ENCODE measurements around the gene MRO.

Gene MRO

DNA sequence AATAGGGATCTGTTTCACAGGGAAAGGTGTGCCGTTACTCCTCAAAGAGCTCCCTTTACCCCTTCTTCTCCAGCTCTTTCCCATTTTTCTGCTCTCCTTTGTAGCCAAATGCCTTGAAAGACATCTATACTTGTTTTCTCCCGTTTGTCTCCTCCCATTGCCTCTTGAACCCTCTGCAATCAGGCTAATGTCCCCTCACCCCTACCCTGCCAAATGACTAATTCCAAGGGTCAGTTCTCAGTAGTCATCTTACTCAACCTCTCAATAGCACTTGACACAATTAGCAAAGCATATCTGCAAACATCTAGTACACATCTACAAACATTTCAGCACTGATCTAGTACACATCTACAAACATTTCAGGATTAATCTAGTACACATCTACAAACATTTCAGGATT lies 12.6 kb downstream of the MRO start:
- no peaks in the 10 kb centered on the region for H3K4me1 Mint-ChIP-seq
- TF ChIP-seq, protein P1, sequence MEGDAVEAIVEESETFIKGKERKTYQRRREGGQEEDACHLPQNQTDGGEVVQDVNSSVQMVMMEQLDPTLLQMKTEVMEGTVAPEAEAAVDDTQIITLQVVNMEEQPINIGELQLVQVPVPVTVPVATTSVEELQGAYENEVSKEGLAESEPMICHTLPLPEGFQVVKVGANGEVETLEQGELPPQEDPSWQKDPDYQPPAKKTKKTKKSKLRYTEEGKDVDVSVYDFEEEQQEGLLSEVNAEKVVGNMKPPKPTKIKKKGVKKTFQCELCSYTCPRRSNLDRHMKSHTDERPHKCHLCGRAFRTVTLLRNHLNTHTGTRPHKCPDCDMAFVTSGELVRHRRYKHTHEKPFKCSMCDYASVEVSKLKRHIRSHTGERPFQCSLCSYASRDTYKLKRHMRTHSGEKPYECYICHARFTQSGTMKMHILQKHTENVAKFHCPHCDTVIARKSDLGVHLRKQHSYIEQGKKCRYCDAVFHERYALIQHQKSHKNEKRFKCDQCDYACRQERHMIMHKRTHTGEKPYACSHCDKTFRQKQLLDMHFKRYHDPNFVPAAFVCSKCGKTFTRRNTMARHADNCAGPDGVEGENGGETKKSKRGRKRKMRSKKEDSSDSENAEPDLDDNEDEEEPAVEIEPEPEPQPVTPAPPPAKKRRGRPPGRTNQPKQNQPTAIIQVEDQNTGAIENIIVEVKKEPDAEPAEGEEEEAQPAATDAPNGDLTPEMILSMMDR (IDR thresholded peaks at IDR 0.05; ENCODE audit: unreplicated experiment in 3 of 3): no peak
- H3K36me3 Mint-ChIP-seq (ENCODE audit: low read depth): no peaks in the 10 kb centered on the region
- no peak overlapping the region for H3K27ac Mint-ChIP-seq
- H3K4me3 Mint-ChIP-seq: no peak overlapping the region
- peaks cover 4% of the 10 kb centered on the region for H3K27me3 Mint-ChIP-seq (ENCODE audit: low read depth)
- H3K9me3 Mint-ChIP-seq: no peaks in the 10 kb centered on the region

DNA sequence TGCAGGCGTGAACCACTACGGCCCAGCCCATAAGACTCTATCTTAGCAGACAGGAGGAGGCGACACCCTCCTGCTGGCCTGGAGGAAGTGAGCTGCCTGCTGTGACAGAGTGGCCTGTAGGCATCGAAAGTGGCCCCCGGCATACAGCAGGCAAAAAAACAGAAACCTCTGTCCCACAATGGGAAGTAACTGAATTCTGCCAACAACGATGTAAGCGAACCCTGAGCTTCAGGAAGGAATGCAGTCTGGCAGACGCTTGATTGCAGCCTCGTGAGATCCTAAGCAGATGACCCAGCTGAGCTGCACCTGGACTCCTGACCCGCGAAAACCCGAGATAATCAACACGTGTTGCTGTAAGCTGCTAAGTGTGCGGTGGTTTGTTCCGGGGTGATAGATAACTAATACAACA lies 13.6 kb downstream of the MRO start:
- TF ChIP-seq, protein P1 (IDR thresholded peaks at IDR 0.05; ENCODE audit: unreplicated experiment in 3 of 3): no peak
- Mint-ChIP-seq H3K4me3 (no peak overlapping the region), H3K4me1 (no peaks in the 10 kb centered on the region), H3K27me3 (ENCODE audit: low read depth) (peaks cover 4% of the 10 kb centered on the region), H3K9me3 (no peaks in the 10 kb centered on the region), H3K36me3 (ENCODE audit: low read depth) (no peaks in the 10 kb centered on the region), H3K27ac (no peak overlapping the region)

DNA sequence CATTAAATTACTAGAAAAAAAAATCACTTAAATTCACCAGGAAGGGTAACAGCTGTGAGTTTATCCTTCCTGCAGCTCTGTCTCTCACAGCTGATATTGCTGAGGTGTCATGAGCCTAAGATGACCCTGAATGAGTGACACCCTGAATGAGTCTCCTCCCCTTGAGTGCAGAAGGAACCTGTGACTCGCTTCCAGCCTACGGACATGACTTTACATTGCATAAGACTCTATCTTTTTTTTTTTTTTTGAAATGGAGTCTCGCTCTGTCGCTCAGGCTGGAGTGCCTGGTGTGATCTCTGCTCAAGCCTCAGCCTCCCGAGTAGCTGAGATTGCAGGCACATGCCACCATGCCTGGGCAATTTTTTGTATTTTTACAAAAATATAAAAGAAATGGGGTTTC lies 14.1 kb downstream of the MRO start:
- no peak overlapping the region for H3K4me3 Mint-ChIP-seq
- no peak overlapping the region for H3K27ac Mint-ChIP-seq
- H3K27me3 Mint-ChIP-seq (ENCODE audit: low read depth): peaks cover 4% of the 10 kb centered on the region
- H3K4me1 Mint-ChIP-seq: no peaks in the 10 kb centered on the region
- no peaks in the 10 kb centered on the region for H3K9me3 Mint-ChIP-seq
- TF ChIP-seq, protein P1 (IDR thresholded peaks at IDR 0.05; ENCODE audit: unreplicated experiment in 3 of 3): no peak
- no peaks in the 10 kb centered on the region for H3K36me3 Mint-ChIP-seq (ENCODE audit: low read depth)

DNA sequence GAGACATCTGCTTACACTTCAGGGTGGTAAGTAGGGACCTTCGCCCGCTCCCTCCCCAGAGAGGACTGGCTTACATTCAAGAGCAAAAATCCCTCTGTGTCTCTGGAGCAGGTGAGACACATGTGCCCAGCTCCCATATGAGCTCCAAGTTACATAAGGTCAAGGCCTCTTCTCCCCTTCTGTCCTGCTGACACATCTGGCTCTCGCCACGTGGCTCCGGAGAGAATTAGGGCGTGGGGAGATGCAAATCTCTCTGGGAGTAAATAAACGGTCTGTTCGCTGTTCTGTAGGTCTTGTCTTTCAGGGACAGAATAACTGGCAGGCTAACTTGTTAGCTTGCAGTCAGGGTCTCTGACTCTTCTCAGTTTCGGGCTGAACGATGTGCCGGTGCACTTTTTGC lies 16.2 kb downstream of the MRO start:
- TF ChIP-seq, protein P1 (IDR thresholded peaks at IDR 0.05; ENCODE audit: unreplicated experiment in 3 of 3): no peak

DNA sequence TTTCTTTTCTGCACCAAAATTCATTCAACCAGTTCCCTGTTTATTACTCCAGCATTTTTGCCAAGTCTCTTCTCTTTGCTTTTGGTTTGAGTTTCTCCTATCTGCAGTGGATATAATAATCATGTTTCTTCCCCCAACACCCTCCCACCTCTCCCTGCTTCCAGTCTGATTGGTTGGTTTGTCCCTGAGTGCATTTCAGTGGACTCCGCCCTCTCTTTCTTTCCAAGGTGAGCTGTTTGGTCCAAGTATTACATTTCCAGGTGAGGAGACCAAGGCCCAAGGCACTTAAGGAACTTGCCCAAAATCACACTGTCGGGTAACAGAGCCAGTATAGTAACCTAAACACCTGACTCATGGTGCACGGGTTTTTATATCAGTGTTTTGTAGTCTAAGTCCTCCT lies 17.7 kb downstream of the MRO start:
- TF ChIP-seq, protein P1 (IDR thresholded peaks at IDR 0.05; ENCODE audit: unreplicated experiment in 3 of 3): no peak
- no peak overlapping the region for H3K4me3 Mint-ChIP-seq
- H3K36me3 Mint-ChIP-seq (ENCODE audit: low read depth): no peaks in the 10 kb centered on the region
- peaks cover 4% of the 10 kb centered on the region for H3K27me3 Mint-ChIP-seq (ENCODE audit: low read depth)
- H3K4me1 Mint-ChIP-seq: no peaks in the 10 kb centered on the region
- no peak overlapping the region for H3K27ac Mint-ChIP-seq
- H3K9me3 Mint-ChIP-seq: no peaks in the 10 kb centered on the region

More for the DNA sequence above, 16.2 kb downstream of the MRO start:
- Mint-ChIP-seq H3K27me3 (ENCODE audit: low read depth) (peaks cover 4% of the 10 kb centered on the region), H3K27ac (no peak overlapping the region), H3K9me3 (no peaks in the 10 kb centered on the region), H3K4me1 (no peaks in the 10 kb centered on the region), H3K4me3 (no peak overlapping the region), H3K36me3 (ENCODE audit: low read depth) (no peaks in the 10 kb centered on the region)

DNA sequence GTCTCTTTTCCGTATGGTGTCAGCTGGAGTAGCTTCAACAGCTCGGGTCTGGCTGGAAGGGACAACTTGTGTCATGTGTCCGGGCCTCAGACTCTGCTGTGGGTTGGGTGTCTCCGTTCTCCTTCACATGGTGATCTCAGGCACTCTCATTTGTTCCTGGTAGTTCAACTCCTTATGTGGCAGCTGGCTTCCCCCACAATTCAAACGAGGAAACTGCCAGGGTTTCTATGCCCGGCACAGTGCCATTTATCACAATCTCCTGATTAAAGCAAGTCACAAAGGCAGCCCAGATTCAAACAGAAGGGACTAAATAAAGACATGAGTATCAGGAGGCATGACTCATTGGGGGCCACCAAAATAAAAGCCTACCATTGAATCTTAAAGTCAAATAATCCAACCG lies 22.7 kb downstream of the MRO start:
- Mint-ChIP-seq H3K27me3 (ENCODE audit: low read depth) (peaks cover 7% of the 10 kb centered on the region), H3K27ac (no peak overlapping the region), H3K9me3 (no peaks in the 10 kb centered on the region), H3K36me3 (ENCODE audit: low read depth) (no peaks in the 10 kb centered on the region), H3K4me3 (no peak overlapping the region), H3K4me1 (peaks cover 6% of the 10 kb centered on the region)
- TF ChIP-seq, protein P1 (IDR thresholded peaks at IDR 0.05; ENCODE audit: unreplicated experiment in 3 of 3): no peak

Measured in nephron (organoid).